ENCODE measurements around the gene PIK3C2G.
"Not testable (repeated sequence)": the region's sequence is repeated elsewhere in the genome, so short reads cannot be mapped to it uniquely, and the experiment has no call there.

The PIK3C2G gene

GRCh38 chr12:18653465-18653864 is 392.1 kb downstream of the PIK3C2G start:
- DNase-seq: no peak

- DNase-seq: no peak
Measured at GRCh38 chr12:18655351-18655750, 394.0 kb downstream of the PIK3C2G start.

- no peak for DNase-seq
Measured at GRCh38 chr12:18658179-18658578, 396.9 kb downstream of the PIK3C2G start.

GRCh38 chr12:18658829-18659228 is 397.5 kb downstream of the PIK3C2G start:
- DNase-seq: no peak

- DNase-seq: no peak
Measured at GRCh38 chr12:18676141-18676540, 414.8 kb downstream of the PIK3C2G start.

- DNase-seq: no peak
Measured at GRCh38 chr12:18676996-18677588, 415.8 kb downstream of the PIK3C2G start.

- DNase-seq: no peak
Measured at GRCh38 chr12:18681818-18682217, 420.5 kb downstream of the PIK3C2G start.

GRCh38 chr12:18683327-18684013 is 422.2 kb downstream of the PIK3C2G start:
- DNase-seq: no peak

- no peak for DNase-seq
Measured at GRCh38 chr12:18684430-18684829, 423.1 kb downstream of the PIK3C2G start.

- no peak for DNase-seq
Measured at GRCh38 chr12:18689771-18690170, 428.5 kb downstream of the PIK3C2G start.

GRCh38 chr12:18690653-18691052 is 429.3 kb downstream of the PIK3C2G start:
- DNase-seq: no peak

GRCh38 chr12:18693986-18694385 is 432.7 kb downstream of the PIK3C2G start:
- not testable (repeated sequence) for DNase-seq

- no peak for DNase-seq
Measured at GRCh38 chr12:18696971-18697602, 435.8 kb downstream of the PIK3C2G start.
